Measurements from ENCODE around the gene MDP1. TPM values are rescaled to one million over a fixed set of nuclear protein-coding genes. Genes with fewer than 3 reads are reported as not detected.
A peak's percentile ranks its signal among the peaks of the same experiment; 100 is the strongest.
"Not testable (repeated sequence)": the region's sequence is repeated elsewhere in the genome, so short reads cannot be mapped to it uniquely, and the experiment has no call there.

The MDP1 gene
- total and polyA plus RNA-seq, 2 donors from 2014 or later: 22.8 to 55.4 TPM

DNA sequence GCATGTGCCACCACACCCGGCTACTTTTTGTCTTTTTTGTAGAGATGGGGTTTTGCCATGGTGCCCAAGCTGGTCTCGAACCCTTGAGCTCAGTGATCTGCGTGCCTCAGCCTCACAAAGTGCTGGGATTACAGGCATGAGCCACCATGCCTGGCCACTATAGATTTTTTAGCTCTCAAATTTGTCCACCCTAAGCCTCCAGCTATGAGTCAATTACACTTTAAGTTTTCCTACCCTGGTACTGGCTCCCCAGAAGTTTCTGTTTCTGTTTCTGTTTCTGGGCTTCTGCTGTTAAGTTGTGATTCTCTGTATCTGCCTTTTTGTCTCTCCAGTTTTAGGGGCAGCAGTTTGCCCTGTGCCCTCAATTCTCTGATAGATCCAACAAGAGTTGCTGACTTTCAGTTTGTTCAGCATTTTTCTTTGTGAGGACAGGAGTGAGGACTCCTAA lies 30.9 kb upstream of the MDP1 start:
- DNase-seq: peak in 1 of 5 donors; percentile 9

DNA sequence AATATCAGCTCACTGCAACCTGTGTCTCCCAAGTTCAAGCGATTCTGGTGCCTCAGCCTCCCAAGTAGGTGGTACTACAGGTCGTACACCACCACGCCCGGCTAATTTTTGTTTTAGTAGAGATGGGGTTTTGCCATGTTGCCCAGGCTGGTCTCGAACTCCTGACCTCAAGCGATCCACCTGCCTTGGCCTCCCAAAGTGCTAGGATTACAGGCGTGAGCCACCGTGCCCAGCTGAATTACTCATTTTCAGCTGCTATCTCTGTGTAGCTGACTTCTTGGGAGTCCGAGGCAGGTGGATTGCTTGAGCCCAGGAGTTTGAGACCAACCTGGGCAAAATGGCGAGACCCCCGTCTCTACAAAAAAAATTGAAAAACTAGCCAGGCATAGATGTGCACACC lies 29.5 kb upstream of the MDP1 start:
- FAIRE-seq; H3K27me3 ChIP-seq (ENCODE audit: control insufficient read depth, insufficient read depth, low read length); H3K36me3 ChIP-seq (ENCODE audit: control insufficient read depth in 2 of 3, insufficient read depth in 3 of 3, low read length in 3 of 3); intact Hi-C loops (cut with DNase I); H3K4me3 ChIP-seq (ENCODE audit: low read length in 3 of 3); H3K9ac ChIP-seq (ENCODE audit: low read length in 3 of 3); H3K9me3 ChIP-seq (ENCODE audit: control insufficient read depth in 2 of 3, insufficient read depth in 1 of 3, low read length in 3 of 3); H3K27ac ChIP-seq (ENCODE audit: low read depth in 2 of 2, low read length in 2 of 2): not testable (repeated sequence)
- H3K4me1 ChIP-seq (ENCODE audit: control insufficient read depth in 2 of 3, insufficient read depth in 2 of 3, low read depth in 1 of 3, low read length in 3 of 3): peaks cover 0 to 19% (median 11%) of the 10 kb centered on the region in 3 donors
- peak in 1 of 5 donors; percentile 19 for DNase-seq

More for the DNA sequence above, 30.9 kb upstream of the MDP1 start:
- TF ChIP-seq, protein P1, sequence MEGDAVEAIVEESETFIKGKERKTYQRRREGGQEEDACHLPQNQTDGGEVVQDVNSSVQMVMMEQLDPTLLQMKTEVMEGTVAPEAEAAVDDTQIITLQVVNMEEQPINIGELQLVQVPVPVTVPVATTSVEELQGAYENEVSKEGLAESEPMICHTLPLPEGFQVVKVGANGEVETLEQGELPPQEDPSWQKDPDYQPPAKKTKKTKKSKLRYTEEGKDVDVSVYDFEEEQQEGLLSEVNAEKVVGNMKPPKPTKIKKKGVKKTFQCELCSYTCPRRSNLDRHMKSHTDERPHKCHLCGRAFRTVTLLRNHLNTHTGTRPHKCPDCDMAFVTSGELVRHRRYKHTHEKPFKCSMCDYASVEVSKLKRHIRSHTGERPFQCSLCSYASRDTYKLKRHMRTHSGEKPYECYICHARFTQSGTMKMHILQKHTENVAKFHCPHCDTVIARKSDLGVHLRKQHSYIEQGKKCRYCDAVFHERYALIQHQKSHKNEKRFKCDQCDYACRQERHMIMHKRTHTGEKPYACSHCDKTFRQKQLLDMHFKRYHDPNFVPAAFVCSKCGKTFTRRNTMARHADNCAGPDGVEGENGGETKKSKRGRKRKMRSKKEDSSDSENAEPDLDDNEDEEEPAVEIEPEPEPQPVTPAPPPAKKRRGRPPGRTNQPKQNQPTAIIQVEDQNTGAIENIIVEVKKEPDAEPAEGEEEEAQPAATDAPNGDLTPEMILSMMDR (IDR thresholded peaks at IDR 0.05; ENCODE audit: borderline replicate concordance, extremely low read depth, insufficient read depth): no peak
- Histone ChIP-seq H3K4me3 (ENCODE audit: low read length in 3 of 3) (no peak overlapping the region), H3K27me3 (ENCODE audit: control insufficient read depth, insufficient read depth, low read length) (no peaks in the 10 kb centered on the region), H3K9me3 (ENCODE audit: control insufficient read depth in 2 of 3, insufficient read depth in 1 of 3, low read length in 3 of 3) (no peaks in the 10 kb centered on the region), H3K27ac (ENCODE audit: low read depth in 2 of 2, low read length in 2 of 2) (no peak overlapping the region), H3K4me1 (ENCODE audit: control insufficient read depth in 2 of 3, insufficient read depth in 2 of 3, low read depth in 1 of 3, low read length in 3 of 3) (peaks cover 0 to 7% (median 4%) of the 10 kb centered on the region in 3 donors), H3K36me3 (ENCODE audit: control insufficient read depth in 2 of 3, insufficient read depth in 3 of 3, low read length in 3 of 3) (no peaks in the 10 kb centered on the region), H3K9ac (ENCODE audit: low read length in 3 of 3) (no peak overlapping the region)
- intact Hi-C loops (cut with DNase I): no loop called here
- FAIRE-seq: no peak

- TF ChIP-seq, protein P1 (IDR thresholded peaks at IDR 0.05; ENCODE audit: borderline replicate concordance, extremely low read depth, insufficient read depth): no peak
- H3K4me3 ChIP-seq (ENCODE audit: low read length in 3 of 3): peak overlapping the region; percentile 20 to 91 (median 76)
- H3K36me3 ChIP-seq (ENCODE audit: control insufficient read depth in 2 of 3, insufficient read depth in 3 of 3, low read length in 3 of 3): peaks cover 0 to 26% (median 22%) of the 10 kb centered on the region in 3 donors
- intact Hi-C loops (cut with DNase I): no loop called here
- H3K27ac ChIP-seq (ENCODE audit: low read depth in 2 of 2, low read length in 2 of 2): peak overlapping the region; percentile 100
- no peak for FAIRE-seq
- DNase-seq: peak in 1 of 5 donors; percentile 70
- H3K9me3 ChIP-seq (ENCODE audit: control insufficient read depth in 2 of 3, insufficient read depth in 1 of 3, low read length in 3 of 3): no peaks in the 10 kb centered on the region
- peaks cover 0 to 27% (median 19%) of the 10 kb centered on the region in 3 donors for H3K4me1 ChIP-seq (ENCODE audit: control insufficient read depth in 2 of 3, insufficient read depth in 2 of 3, low read depth in 1 of 3, low read length in 3 of 3)
- peak overlapping the region in 2 of 3 donors; percentile 45 to 94 for H3K9ac ChIP-seq (ENCODE audit: low read length in 3 of 3)
- H3K27me3 ChIP-seq (ENCODE audit: control insufficient read depth, insufficient read depth, low read length): no peaks in the 10 kb centered on the region
These were observed 27.5 kb upstream of the MDP1 start for GRCh38 chr14:24243336-24243836.

- H3K4me3 ChIP-seq (ENCODE audit: low read length in 3 of 3): peak overlapping the region; percentile 76 to 91 (median 88)
- H3K9ac ChIP-seq (ENCODE audit: low read length in 3 of 3): peak overlapping the region; percentile 82 to 96 (median 94)
- peaks cover 0 to 27% (median 19%) of the 10 kb centered on the region in 3 donors for H3K4me1 ChIP-seq (ENCODE audit: control insufficient read depth in 2 of 3, insufficient read depth in 2 of 3, low read depth in 1 of 3, low read length in 3 of 3)
- DNase-seq: peak in 3 of 5 donors; percentile 97 to 98 (median 97)
- intact Hi-C loops (cut with DNase I): no loop called here
- TF ChIP-seq, protein P1 (IDR thresholded peaks at IDR 0.05; ENCODE audit: borderline replicate concordance, extremely low read depth, insufficient read depth): peak; percentile 69
- H3K9me3 ChIP-seq (ENCODE audit: control insufficient read depth in 2 of 3, insufficient read depth in 1 of 3, low read length in 3 of 3): no peaks in the 10 kb centered on the region
- peaks cover 0 to 36% (median 32%) of the 10 kb centered on the region in 3 donors for H3K36me3 ChIP-seq (ENCODE audit: control insufficient read depth in 2 of 3, insufficient read depth in 3 of 3, low read length in 3 of 3)
- peak overlapping the region; percentile 100 for H3K27ac ChIP-seq (ENCODE audit: low read depth in 2 of 2, low read length in 2 of 2)
- H3K27me3 ChIP-seq (ENCODE audit: control insufficient read depth, insufficient read depth, low read length): no peaks in the 10 kb centered on the region
- FAIRE-seq: no peak
These were observed 26.1 kb upstream of the MDP1 start for GRCh38 chr14:24241829-24242443.
